ENCODE measurements around the gene HES6.
A peak's percentile ranks its signal among the peaks of the same experiment; 100 is the strongest.

HES6 gene

GRCh38 chr2:238257786-238258700 lies 18.2 kb upstream of the HES6 start:
- no peak overlapping the region for H3K4ac ChIP-seq (ENCODE audit: low read depth, low read length)
- no peak overlapping the region for H3K9ac ChIP-seq (ENCODE audit: low read length)
- no peaks in the 10 kb centered on the region for H3K79me1 ChIP-seq (ENCODE audit: low read length)
- H3K18ac ChIP-seq (ENCODE audit: low read length), result no peak overlapping the region
- WGBS (ENCODE audit: extremely low coverage, insufficient coverage, low lambda C conversion rate), result no CpG with 5 or more reads among the region's 15 CpGs
- no peak overlapping the region for H4K5ac ChIP-seq (ENCODE audit: low read length)
- no peak overlapping the region for H4K8ac ChIP-seq (ENCODE audit: low read depth, low read length)
- H3K27me3 ChIP-seq (ENCODE audit: insufficient read depth, low read length, poor library complexity), result no peaks in the 10 kb centered on the region
- H3K4me1 ChIP-seq (ENCODE audit: control insufficient read depth, low read depth, low read length), result no peaks in the 10 kb centered on the region
- no peak overlapping the region for H2AK5ac ChIP-seq (ENCODE audit: low read length)
- H2BK120ac ChIP-seq (ENCODE audit: low read depth, low read length), result no peak overlapping the region
- H2BK15ac ChIP-seq (replicated peaks; ENCODE audit: low read depth), result no peak overlapping the region
- DNase-seq, result no peak
- H3K56ac ChIP-seq (ENCODE audit: low read length), result no peak overlapping the region
- H3K4me3 ChIP-seq (ENCODE audit: low read length), result no peak overlapping the region
- H3K4me2 ChIP-seq (ENCODE audit: low read length), result no peak overlapping the region
- H2BK5ac ChIP-seq (ENCODE audit: low read length), result no peak overlapping the region
- H3K79me2 ChIP-seq (ENCODE audit: control insufficient read depth, insufficient read depth, low read length), result no peaks in the 10 kb centered on the region
- peaks cover 2% of the 10 kb centered on the region for H3K36me3 ChIP-seq (ENCODE audit: control insufficient read depth, insufficient read depth, low read length)
- no peak overlapping the region for H3K23ac ChIP-seq (ENCODE audit: low read length)
- no peak overlapping the region for H3K27ac ChIP-seq (ENCODE audit: low read depth, low read length)

- Histone ChIP-seq H2AK5ac (ENCODE audit: low read length) (no peak overlapping the region), H3K27ac (ENCODE audit: low read depth, low read length) (no peak overlapping the region), H3K23ac (ENCODE audit: low read length) (no peak overlapping the region), H2BK5ac (ENCODE audit: low read length) (no peak overlapping the region), H4K8ac (ENCODE audit: low read depth, low read length) (no peak overlapping the region), H3K4me1 (ENCODE audit: control insufficient read depth, low read depth, low read length) (no peaks in the 10 kb centered on the region), H2BK120ac (ENCODE audit: low read depth, low read length) (no peak overlapping the region), H3K56ac (ENCODE audit: low read length) (no peak overlapping the region), H3K4me3 (ENCODE audit: low read length) (no peak overlapping the region), H2BK15ac (replicated peaks; ENCODE audit: low read depth) (no peak overlapping the region), H3K27me3 (ENCODE audit: insufficient read depth, low read length, poor library complexity) (no peaks in the 10 kb centered on the region), H3K18ac (ENCODE audit: low read length) (no peak overlapping the region), H3K79me1 (ENCODE audit: low read length) (no peaks in the 10 kb centered on the region), H3K36me3 (ENCODE audit: control insufficient read depth, insufficient read depth, low read length) (no peaks in the 10 kb centered on the region), H3K79me2 (ENCODE audit: control insufficient read depth, insufficient read depth, low read length) (no peaks in the 10 kb centered on the region), H4K5ac (ENCODE audit: low read length) (no peak overlapping the region), H3K4me2 (ENCODE audit: low read length) (no peak overlapping the region), H3K9ac (ENCODE audit: low read length) (no peak overlapping the region), H3K4ac (ENCODE audit: low read depth, low read length) (no peak overlapping the region)
- WGBS (ENCODE audit: extremely low coverage, insufficient coverage, low lambda C conversion rate), result no CpG with 5 or more reads among the region's 18 CpGs
- DNase-seq, result peak; percentile 97
These were observed 16.8 kb upstream of the HES6 start for GRCh38 chr2:238256594-238257104.

GRCh38 chr2:238256111-238256510 lies 16.3 kb upstream of the HES6 start:
- Histone ChIP-seq H2BK5ac (ENCODE audit: low read length) (no peak overlapping the region), H3K36me3 (ENCODE audit: control insufficient read depth, insufficient read depth, low read length) (no peaks in the 10 kb centered on the region)

GRCh38 chr2:238255636-238256035 lies 15.8 kb upstream of the HES6 start:
- Histone ChIP-seq H3K4me3 (ENCODE audit: low read length) (no peak overlapping the region), H3K36me3 (ENCODE audit: control insufficient read depth, insufficient read depth, low read length) (peaks cover 1% of the 10 kb centered on the region), H3K27ac (ENCODE audit: low read depth, low read length) (no peak overlapping the region), H3K79me1 (ENCODE audit: low read length) (no peaks in the 10 kb centered on the region), H4K8ac (ENCODE audit: low read depth, low read length) (no peak overlapping the region), H3K56ac (ENCODE audit: low read length) (no peak overlapping the region), H3K4me2 (ENCODE audit: low read length) (no peak overlapping the region), H4K5ac (ENCODE audit: low read length) (no peak overlapping the region), H3K9ac (ENCODE audit: low read length) (no peak overlapping the region), H3K23ac (ENCODE audit: low read length) (no peak overlapping the region), H2AK5ac (ENCODE audit: low read length) (no peak overlapping the region), H2BK15ac (replicated peaks; ENCODE audit: low read depth) (no peak overlapping the region), H2BK120ac (ENCODE audit: low read depth, low read length) (no peak overlapping the region), H3K79me2 (ENCODE audit: control insufficient read depth, insufficient read depth, low read length) (no peaks in the 10 kb centered on the region), H3K4ac (ENCODE audit: low read depth, low read length) (no peak overlapping the region), H3K4me1 (ENCODE audit: control insufficient read depth, low read depth, low read length) (no peaks in the 10 kb centered on the region), H3K27me3 (ENCODE audit: insufficient read depth, low read length, poor library complexity) (no peaks in the 10 kb centered on the region), H3K18ac (ENCODE audit: low read length) (no peak overlapping the region), H2BK5ac (ENCODE audit: low read length) (no peak overlapping the region)
- DNase-seq, result no peak
- no CpG with 5 or more reads among the region's 8 CpGs for WGBS (ENCODE audit: extremely low coverage, insufficient coverage, low lambda C conversion rate)

More at GRCh38 chr2:238256111-238256510, 16.3 kb upstream of the HES6 start:
- Histone ChIP-seq H2BK15ac (replicated peaks; ENCODE audit: low read depth) (no peak overlapping the region), H2AK5ac (ENCODE audit: low read length) (no peak overlapping the region), H4K8ac (ENCODE audit: low read depth, low read length) (no peak overlapping the region), H3K56ac (ENCODE audit: low read length) (no peak overlapping the region), H4K5ac (ENCODE audit: low read length) (no peak overlapping the region), H3K18ac (ENCODE audit: low read length) (no peak overlapping the region), H3K79me1 (ENCODE audit: low read length) (no peaks in the 10 kb centered on the region), H3K4ac (ENCODE audit: low read depth, low read length) (no peak overlapping the region), H3K27ac (ENCODE audit: low read depth, low read length) (no peak overlapping the region), H3K23ac (ENCODE audit: low read length) (no peak overlapping the region), H3K9ac (ENCODE audit: low read length) (no peak overlapping the region), H3K4me2 (ENCODE audit: low read length) (no peak overlapping the region), H3K79me2 (ENCODE audit: control insufficient read depth, insufficient read depth, low read length) (no peaks in the 10 kb centered on the region), H3K4me3 (ENCODE audit: low read length) (no peak overlapping the region), H2BK120ac (ENCODE audit: low read depth, low read length) (no peak overlapping the region), H3K27me3 (ENCODE audit: insufficient read depth, low read length, poor library complexity) (no peaks in the 10 kb centered on the region), H3K4me1 (ENCODE audit: control insufficient read depth, low read depth, low read length) (no peaks in the 10 kb centered on the region)
- no peak for DNase-seq
- no CpG with 5 or more reads among the region's 6 CpGs for WGBS (ENCODE audit: extremely low coverage, insufficient coverage, low lambda C conversion rate)

- Histone ChIP-seq H3K4me2 (ENCODE audit: low read length) (no peak overlapping the region), H3K23ac (ENCODE audit: low read length) (no peak overlapping the region), H2AK5ac (ENCODE audit: low read length) (no peak overlapping the region), H3K36me3 (ENCODE audit: control insufficient read depth, insufficient read depth, low read length) (peaks cover 1% of the 10 kb centered on the region), H3K18ac (ENCODE audit: low read length) (no peak overlapping the region), H2BK15ac (replicated peaks; ENCODE audit: low read depth) (no peak overlapping the region), H3K56ac (ENCODE audit: low read length) (no peak overlapping the region), H3K27ac (ENCODE audit: low read depth, low read length) (no peak overlapping the region), H4K8ac (ENCODE audit: low read depth, low read length) (no peak overlapping the region), H3K4me1 (ENCODE audit: control insufficient read depth, low read depth, low read length) (no peaks in the 10 kb centered on the region), H2BK120ac (ENCODE audit: low read depth, low read length) (no peak overlapping the region), H3K9ac (ENCODE audit: low read length) (no peak overlapping the region), H3K27me3 (ENCODE audit: insufficient read depth, low read length, poor library complexity) (no peaks in the 10 kb centered on the region), H2BK5ac (ENCODE audit: low read length) (no peak overlapping the region), H3K4ac (ENCODE audit: low read depth, low read length) (no peak overlapping the region), H3K4me3 (ENCODE audit: low read length) (no peak overlapping the region), H3K79me2 (ENCODE audit: control insufficient read depth, insufficient read depth, low read length) (no peaks in the 10 kb centered on the region), H4K5ac (ENCODE audit: low read length) (no peak overlapping the region), H3K79me1 (ENCODE audit: low read length) (no peaks in the 10 kb centered on the region)
- no peak for DNase-seq
- no CpG with 5 or more reads among the region's 6 CpGs for WGBS (ENCODE audit: extremely low coverage, insufficient coverage, low lambda C conversion rate)
These were observed 15.3 kb upstream of the HES6 start for GRCh38 chr2:238255151-238255551.
